Loucy (cell line): ENCODE measurements around the gene TENT4A.

Experiments
- EZH2phosphoT487 ChIP-seq: fragments of 200-600 bp; IDR thresholded peaks from 2 replicates; pipeline ENCODE4 v1.6.1; 2018; ENCODE audit warnings: antibody characterized with exemption, mild to moderate bottlenecking, moderate library complexity, borderline replicate concordance
- TF ChIP-seq, protein P1 (sequence below): fragments of 200-600 bp; sonication (generic); conservative IDR thresholded peaks from 2 replicates; pipeline ENCODE4 v1.5.1; 2014; ENCODE audit warnings: mild to moderate bottlenecking, antibody characterized with exemption, low read length

DNA sequence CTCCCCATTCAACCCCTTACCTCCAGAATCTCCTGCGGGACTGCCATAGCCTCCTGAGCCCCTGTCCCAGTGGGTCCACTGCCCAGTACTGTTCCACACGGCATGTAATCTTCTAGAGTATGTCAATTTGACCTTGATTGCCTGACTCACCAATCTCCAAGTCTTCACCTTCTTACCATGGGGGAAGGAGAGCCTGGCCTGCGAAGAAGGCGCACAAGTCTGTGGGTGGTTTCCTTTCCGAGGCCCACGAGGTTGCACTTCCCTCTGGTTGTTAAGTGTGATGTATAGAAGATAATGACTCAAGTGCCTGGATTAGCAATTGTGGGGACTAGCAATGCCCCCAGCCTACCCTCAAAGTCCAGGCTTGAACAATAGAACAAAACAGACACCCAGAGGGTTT, 8.1 kb upstream of the TENT4A start:
- TF ChIP-seq, protein P1, sequence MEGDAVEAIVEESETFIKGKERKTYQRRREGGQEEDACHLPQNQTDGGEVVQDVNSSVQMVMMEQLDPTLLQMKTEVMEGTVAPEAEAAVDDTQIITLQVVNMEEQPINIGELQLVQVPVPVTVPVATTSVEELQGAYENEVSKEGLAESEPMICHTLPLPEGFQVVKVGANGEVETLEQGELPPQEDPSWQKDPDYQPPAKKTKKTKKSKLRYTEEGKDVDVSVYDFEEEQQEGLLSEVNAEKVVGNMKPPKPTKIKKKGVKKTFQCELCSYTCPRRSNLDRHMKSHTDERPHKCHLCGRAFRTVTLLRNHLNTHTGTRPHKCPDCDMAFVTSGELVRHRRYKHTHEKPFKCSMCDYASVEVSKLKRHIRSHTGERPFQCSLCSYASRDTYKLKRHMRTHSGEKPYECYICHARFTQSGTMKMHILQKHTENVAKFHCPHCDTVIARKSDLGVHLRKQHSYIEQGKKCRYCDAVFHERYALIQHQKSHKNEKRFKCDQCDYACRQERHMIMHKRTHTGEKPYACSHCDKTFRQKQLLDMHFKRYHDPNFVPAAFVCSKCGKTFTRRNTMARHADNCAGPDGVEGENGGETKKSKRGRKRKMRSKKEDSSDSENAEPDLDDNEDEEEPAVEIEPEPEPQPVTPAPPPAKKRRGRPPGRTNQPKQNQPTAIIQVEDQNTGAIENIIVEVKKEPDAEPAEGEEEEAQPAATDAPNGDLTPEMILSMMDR, result no peak
- no peak for TF ChIP-seq EZH2phosphoT487
